Stimulated activated CD4-positive, alpha-beta T cell treated with anti-CD3 and anti-CD28 coated beads, Interleukin-12 subunit alpha, Interleukin-12 subunit beta, amount 100 ng/mL, for 24 hours (primary cell): ENCODE measurements around the gene SPOCK1.
A peak's percentile ranks its signal among the peaks of the same experiment; 100 is the strongest.

Source experiments
- DNase-seq, 2 experiments: peaks; one replicate each; pipeline ENCODE4 v3.0.0-alpha.2; 2020; ENCODE audit warnings: low read depth in 2 of 2

SPOCK1 gene

DNA sequence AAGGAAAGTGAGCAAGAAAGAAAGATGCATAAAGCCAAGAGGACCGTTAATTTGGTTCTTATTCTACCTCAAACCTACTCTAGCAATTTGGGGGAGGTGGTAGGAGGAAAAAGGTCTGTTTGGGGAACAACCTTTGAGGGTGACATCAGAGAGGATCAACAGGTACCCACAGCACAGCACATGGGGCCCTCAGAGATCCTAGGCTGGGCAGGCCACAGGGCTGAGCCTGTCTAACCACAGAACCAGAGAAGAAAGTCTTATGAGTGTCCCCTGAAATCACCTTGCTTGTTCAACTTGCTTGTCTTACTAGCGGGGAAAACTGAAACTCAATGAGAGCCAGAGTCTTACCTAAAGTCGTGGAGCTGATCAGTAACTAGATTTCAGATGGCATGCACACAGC lies 385.2 kb downstream of the SPOCK1 start:
- no peak for DNase-seq

DNA sequence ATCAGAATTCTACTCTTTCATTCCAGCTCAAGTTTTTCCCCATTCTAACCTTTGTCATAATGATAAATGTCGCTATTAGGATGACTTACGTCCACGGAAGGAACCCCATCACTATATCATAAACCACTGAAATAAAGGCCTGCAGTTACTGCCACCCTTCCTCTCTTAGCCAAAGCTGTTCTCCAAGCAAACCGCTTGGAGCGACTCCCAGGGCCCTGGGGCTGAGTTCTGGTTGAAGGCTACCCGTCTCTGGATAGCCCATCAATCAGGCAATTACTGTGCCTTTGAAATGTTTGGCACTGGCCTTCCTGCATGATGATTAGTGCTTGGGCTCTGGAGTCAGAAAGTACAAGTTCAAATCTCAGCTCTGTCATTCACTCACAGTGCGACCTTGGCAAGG lies 386.0 kb downstream of the SPOCK1 start:
- DNase-seq, result no peak

DNA sequence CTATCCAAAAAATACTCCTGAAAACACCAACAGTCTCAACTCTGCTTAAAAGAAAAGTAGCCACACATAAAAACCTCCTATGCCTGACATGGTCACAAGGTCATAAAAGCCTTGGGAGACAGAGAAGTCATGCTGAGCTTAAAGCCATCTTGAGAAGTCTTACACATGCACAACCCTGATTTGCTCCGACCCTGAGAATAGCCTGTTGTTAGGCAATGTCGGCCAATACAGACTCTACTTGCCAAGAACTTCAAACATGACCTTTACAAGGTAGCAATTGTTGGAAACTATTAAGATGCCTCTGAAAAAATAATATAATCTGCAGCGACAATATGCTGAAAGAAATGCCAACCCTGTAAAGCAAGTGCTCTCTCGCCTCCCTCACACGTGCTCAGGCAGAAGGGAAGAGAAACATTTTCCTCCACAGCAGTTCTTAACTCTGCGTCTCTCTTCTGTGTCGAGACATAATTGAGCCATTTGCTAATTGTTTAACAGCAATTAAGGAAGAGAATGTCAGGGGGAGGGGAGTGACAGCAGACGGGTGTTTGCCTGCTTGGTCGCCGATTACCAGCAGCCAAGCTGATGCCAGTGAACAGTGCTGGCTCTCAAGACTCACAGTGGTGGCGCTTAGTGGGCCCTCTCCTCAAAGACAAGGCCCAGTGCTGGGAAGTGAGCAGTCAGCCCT lies 393.6 kb downstream of the SPOCK1 start:
- no peak for DNase-seq

DNA sequence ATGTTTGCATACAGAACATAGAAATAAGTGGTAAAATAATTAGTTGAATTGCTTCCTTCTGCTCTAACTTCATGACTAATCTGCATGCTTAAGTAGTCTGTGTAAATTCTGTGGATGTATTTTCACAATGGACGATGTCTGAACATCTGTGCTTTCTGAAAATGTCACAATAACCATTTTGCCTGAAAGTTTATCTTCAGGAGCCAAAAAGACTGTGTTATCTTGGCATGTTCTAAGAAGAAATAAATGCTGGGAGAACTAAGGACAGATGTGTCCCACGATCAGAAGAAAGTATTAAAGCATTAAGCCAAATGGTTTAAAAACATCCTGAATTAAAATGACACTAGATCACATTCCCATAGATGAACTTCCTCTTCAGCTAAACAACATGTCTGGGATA lies 397.6 kb downstream of the SPOCK1 start:
- DNase-seq, result no peak

DNA sequence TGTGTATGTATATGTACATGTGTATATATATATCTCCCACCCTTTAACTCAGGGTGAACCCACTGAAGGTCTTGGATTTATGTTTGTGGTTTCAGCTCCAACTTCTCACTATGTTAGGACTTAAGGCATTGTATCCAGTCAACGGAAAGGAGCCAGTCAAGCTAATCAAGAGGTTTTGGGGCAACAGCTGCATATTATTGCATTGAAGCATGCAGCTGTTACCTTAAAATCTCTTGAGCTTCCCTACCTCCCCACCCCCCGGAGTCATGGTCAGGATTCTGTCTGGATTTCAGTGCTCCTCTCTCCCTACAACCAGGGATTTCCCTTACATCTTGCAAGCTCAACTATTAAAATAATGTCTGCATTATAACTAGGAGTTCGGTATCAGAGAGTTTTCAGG lies 399.5 kb downstream of the SPOCK1 start:
- DNase-seq, result no peak

DNA sequence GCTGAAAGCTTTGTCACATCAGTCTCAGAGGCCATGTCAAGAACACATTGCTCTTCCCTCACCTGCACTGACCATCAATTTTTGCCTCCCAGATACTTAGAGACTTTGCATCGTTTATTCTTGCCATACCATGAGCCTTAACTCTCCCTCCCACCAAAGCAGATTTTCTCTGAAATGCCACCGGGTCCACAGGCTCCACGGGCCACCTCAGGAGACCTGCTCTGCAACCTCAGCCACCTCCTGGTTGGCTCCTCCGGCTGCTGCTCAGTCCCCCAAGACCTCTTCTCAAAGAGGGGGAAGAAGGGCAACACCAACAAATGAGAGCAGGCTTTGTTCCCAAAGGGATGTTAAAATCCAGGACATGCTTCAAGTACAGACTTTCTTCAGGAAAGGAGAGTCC lies 400.5 kb downstream of the SPOCK1 start:
- DNase-seq, result no peak

DNA sequence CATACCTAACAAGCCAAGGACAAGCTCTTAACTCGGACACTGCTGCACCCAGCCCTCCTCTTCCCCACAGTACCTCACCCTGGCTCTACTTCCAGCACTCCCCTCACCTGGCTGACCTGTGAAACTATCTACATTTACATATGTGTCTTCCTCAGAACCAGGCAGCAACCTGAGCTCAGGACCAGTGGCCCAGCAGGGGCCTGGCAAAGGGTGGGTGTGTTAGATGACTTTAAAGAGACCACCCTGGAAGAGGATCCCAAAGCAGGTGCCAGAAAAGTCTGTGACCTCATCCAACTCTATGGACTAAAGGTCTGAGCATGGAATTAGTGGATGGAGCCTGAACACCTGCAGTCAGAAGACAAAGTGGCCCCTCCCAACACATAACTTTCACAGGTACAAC lies 400.9 kb downstream of the SPOCK1 start:
- no peak for DNase-seq

DNA sequence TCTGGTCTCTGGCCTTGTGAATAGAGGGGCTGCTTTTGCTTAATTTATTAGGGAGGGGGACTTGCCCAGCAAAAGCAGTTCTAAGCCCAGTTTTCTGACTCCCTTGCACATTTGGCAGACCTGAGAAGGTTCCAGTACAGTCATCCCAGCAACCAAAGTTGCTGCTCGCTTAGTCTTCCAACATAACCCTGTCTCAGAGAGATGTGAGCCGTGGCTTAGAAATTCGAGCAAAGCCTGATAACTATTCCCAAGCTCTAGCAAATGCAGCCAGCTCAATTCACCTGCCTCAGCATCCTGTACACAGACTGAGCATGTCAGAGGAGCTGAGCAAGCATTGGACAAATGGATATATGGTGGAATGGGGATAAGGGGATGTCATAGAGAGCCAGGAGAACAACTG lies 401.9 kb downstream of the SPOCK1 start:
- no peak for DNase-seq

DNA sequence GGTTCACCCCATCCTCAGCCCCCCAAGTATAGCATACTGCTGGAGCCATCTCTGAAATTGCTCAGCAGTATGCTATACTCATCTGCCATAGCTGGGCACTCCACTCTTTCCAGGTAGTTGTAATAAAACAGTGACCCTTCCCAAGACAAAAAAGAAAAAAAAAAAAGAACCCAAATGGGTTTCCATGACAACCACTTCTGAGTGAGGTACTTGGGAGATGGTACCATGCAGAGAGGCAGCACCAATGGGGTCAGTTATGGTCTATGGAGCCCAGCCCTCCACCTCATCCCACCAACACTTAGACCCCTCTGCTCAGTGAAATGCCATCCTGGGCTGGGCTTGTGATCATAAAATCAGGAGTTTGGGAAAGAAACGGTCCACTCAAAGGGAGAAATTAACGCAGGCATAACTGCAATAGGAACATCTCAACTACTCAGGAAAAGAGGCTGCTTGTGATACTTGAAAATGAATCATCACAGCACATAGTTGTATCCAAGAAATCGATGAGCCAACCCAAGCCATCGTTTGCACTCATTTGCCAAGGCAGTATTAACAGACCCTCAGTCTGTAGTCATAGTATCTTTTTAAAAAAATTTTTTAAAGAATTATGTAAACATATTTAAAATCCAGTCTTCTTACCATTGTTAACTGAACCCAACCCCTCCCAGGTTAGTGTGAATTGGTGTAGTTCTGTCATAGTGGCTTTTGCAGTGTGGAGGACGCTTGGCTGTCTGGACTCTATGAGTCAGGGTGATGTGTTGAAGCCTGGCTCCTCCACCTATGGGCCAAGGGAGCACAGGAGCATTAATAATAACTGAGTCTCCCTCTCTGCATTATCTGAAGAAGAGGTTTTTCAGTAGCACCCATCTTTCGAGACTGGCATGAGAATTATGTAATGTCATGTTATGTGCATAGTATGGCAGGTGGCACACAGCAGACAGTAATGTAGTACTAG lies 402.7 kb downstream of the SPOCK1 start:
- DNase-seq, result no peak

DNA sequence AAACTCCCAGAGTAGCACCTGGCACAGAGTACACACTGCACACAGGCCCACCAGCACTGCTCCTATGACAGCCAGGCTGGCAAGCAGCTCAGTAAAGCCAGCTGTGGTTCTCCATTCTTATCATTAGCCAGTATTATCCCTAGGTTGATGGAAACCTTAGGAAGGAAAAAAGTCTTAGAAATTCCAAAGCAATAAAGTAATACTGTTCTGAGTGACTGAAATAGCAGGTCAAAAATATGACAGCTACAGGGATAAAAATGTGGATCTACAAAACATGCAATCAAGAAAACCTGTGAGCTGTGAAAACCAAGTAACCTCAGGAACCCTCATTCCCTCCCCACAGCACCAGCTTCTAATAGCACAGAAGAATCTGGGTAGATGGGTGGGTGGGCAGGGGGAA lies 403.5 kb downstream of the SPOCK1 start:
- no peak for DNase-seq

DNA sequence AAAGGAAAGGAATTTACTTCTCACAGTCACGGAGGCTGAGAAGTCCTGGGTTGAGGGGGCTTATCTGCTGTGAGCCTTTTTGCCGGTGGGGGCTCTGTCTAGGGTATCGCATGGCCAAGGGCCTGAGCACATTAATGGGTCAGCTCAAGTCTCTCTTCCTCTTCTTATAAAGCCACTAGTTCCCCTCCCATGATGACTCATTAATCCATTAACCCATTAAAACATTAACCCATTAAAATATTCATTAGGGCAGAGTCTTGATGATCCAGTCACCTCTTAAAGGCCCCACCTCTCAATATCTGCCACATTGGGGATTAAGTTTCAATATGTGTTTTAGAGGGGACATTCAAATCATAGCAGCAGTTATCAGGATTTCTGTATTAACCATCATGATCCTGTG lies 406.3 kb downstream of the SPOCK1 start:
- DNase-seq, result no peak

DNA sequence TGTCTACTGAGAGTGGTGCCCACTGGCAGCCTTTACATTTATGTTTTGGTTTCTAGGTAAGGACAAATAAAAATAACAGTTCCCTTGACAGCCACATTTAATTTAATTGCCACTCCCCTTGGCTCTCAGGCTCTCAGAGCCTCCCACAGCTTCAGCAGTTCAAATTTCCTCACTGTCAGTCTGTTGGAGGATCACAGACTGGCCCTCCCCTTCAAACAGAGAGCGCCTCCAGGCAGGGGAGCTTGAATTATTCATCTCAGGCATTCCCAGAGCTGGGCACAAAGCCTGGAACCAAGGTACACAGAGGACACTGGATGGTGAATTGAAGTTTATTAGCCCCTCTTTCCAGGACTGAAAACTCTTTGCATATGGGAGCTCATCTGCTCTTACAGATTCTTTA lies 407.7 kb downstream of the SPOCK1 start:
- DNase-seq, result no peak

DNA sequence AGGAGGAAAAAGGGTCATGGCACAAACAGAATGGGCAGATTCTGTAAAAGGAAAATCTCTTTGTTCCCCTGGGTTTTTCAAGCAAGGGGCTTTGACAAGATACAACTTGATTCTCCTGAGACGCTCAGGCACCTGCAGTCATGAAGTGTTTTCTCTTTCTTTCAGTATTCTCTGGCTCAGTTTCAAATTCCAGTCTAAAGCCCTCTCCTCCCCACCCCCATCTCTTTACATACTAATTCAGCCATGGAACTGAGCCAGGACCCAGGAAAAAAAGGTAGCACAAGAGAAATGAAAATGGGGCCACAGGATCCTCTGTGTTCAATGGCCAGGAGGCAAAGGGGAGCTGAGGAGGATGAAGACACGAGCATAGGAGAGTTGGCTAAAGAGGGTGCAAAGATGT lies 408.4 kb downstream of the SPOCK1 start:
- no peak for DNase-seq

DNA sequence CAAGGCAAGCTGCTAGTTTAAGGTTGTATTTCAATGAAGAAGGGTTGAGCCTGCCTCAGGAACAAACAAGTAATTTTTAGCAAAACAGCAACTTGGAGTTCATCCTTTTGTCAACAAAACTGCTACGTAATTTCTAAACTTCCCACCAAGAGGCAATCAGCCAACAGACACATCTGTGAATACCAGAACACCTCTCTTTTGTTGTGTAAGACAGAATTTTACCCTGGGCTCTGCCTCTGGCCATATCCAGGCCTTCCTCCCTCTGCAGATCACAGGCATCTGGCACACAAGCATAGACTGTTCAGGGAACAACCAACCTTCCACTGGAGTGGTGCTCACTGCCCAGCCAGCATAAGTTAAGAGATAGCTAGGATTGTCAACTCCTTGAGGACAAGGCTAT lies 409.0 kb downstream of the SPOCK1 start:
- no peak for DNase-seq

DNA sequence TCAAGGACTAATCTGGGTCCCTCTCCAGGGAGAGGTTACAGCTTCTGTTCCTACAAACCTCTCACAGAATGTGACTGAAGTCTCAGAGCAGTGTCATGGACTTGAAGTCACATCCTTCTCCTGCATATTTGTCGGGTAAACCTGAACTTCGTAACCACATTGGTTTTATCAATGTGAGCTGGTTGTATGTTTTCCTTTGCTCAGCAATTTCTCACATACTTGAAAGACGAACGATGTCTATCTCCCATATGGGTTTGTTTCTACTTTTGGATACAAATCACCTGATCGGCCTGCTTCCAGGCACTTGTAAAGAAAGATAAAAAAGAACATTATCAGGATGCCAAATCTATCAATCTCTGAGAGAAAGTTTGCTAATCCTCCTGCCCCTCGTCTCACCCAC lies 411.0 kb downstream of the SPOCK1 start:
- no peak for DNase-seq

DNA sequence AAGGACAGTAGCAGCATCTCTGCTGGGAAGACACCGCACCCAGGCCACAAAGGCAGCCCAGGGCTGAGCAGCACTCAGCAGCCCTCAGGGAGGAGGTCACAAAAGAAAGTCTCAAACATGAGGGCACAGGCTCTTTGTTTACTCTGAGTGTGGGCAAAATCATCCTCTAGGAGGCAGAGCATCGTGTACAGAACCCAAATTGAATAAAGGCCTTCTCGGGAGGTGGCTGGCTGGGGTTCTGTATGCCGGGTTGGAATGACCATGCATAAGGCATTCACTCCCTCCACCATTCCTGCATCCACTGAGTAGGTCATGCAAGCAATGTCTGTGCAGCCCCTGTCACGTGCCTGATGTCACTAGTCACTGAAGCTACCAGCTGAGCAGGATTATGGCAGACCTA lies 412.8 kb downstream of the SPOCK1 start:
- DNase-seq, result no peak

DNA sequence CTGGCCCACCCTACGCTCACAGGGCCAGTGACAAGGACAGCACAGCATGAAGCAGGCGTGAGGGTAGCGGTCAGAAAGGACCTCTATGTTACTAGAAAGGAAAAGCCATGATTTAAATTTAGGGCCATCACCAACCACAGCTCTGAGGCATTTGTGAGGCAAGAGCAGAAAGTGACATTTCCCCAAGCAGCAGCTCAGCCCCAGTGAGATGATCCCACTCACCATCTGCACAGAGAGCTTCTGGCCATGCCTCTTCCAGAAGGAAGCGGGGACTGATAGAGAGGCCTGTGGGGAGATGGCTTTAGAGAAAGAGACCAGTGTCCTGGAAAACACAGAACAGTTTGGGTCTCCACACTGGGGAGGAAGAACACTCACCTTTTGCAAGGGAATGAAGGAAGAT lies 413.9 kb downstream of the SPOCK1 start:
- no peak for DNase-seq

DNA sequence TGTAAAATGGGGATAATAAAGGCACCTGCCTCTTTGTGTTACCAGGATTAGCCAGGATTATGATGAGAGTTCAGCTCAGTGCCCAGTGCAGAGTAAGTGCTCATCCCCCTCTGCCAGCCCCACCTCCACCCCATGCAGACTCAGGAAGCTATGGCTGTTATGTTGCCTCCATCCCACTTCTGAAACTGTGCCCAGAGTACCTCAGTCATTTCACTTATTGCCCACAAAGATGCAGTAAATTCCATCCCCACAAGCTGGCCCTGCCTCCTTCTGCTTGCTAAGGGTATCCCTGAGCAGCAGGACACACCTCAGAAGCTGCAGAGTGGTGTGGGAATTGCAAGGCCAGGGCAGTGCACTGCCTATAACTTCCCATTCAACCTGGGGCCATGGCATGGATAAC lies 415.1 kb downstream of the SPOCK1 start:
- no peak for DNase-seq

DNA sequence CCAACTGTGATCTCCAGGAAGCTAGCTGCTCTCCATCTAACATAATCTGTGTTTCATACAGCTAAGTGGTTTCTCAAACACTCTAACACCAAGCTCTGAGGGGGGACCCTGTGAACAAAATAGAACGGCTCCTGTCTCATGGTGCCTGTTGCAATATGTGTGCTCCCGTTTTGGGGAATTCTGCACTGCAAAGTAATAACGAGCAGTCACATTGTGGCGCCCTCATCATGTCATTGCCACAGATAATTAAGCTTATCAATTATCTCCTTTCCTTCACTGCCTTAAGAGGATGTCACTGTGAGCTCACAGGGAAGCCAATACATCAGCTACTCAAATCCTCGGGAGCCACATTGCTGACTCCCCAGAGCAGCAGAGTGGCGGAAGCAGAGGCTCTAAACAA lies 416.2 kb downstream of the SPOCK1 start:
- DNase-seq, result no peak

DNA sequence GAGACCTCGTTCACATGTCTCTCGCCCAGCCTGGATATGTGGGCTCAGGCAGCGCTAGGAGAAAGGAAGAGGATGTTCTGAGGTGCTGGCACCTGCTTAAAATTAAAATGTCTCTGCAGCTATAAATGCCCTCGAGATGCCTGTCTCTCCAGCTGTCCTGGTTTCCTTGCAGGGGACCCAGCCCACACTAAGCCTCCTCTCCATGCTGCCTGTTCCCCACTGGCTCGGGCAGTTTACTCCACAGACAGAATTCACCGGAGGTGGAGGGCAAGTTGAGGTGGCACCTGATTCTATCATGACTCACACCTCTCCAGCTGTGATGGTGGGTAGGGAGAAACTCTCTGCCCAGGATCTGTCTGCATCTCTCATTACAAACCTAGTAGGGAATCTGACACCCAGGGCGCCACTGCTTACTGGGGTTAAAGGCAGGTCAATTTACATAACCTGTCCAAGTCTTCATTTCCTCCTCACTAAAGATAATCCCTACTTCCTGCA lies 420.9 kb downstream of the SPOCK1 start:
- DNase-seq, result no peak

DNA sequence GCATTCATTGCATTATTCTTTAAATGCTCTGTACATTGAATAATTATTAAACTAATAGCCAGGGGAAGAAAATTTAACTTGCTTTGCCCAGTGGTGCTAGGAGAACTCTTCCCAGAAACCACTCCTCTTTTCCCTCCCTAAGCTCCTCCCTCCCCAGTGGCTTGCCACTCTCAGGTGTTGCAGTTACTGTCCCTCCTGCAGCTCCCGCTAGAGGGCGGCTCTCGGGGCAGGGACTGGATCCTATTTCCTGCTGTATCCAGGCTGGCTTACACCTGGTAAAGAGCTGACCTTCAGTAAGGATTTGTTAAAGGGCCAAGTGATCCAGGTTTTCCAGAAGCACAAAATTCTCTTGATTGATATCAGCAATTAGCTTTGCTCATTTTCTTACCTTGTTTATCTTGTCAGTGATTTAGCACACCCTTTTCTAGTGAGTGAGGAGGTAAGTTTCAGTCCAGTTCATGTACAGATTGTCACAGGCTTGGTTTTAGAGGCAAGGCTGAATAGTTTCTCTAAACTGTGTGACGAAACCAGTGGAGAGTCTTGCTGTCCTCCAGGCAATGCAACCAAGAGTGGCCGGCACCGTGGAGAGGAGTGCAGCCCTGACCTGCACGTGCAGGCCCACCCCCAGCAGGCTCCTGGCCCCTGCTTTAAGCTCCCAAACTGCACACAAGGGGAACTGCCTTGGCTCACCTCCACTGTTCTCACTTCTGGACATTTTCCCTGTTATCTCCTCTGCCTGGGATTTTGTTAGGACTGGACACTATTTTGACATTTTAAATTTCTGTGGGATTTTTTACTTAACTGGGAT lies 423.8 kb downstream of the SPOCK1 start:
- peak in 1 of 2 experiments; percentile 11 for DNase-seq

DNA sequence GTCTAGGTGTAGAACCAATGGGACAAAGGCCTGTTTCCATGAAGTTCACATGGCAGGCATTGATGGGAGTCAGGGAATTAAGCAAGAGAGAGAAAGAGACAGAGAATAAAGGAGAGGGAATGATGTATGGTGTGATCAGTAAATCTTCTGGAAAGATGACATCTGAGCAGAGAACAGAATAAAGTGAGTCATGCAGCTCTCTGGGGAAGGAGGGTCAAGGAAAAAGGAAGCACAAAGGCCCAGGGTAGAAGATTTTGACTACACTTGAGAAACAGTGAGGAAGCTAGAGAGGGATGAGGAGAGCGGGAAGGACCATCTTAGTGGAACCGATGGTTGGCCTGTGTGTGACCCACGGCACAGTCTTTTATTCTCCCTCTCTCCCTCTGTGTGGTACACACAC lies 425.9 kb downstream of the SPOCK1 start:
- DNase-seq, result no peak
